Measurements from ENCODE around the gene SLC4A4.
A peak's percentile ranks its signal among the peaks of the same experiment; 100 is the strongest.

The SLC4A4 gene

DNA sequence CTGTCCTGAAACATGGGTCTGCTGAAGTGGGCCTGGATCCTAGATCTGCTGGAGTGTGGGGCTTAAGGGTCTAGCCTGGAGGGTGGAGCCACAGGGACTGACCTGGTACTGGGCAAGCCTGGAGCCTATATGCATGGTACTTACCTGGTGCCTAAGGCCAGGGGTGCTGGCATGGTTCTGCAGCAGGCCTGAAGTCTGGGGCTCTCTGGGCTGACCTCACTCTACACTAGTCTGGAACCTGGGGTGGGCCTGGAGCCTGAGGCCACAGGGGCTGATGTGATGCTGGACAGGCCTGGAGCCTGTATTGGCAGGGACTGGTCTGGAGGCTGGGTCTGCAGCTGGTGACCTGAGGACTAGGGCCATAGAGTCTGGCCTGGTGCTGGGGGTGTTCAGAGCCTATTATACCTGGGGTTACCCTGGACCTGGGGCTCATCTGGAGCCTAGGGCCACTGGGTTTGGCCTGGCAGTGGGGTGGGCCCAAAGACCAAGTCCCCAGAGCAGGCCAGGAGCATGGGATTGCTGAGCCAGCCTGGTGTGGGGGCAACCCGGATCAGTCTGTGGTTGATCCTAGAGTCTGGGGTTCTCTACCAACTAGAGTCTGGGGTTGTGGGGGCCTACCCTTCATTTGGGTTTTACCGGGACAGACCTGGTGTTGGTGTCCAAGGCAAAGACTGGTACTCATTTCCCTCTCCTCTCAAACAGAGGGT, 179.6 kb downstream of the SLC4A4 start:
- Histone ChIP-seq H3K4me3 (ENCODE audit: severe bottlenecking) (no peak overlapping the region), H3K27ac (ENCODE audit: poor library complexity, severe bottlenecking) (no peak overlapping the region), H3K27me3 (ENCODE audit: insufficient read depth, poor library complexity, severe bottlenecking) (no peaks in the 10 kb centered on the region), H3K4me1 (ENCODE audit: insufficient read depth, poor library complexity, severe bottlenecking) (no peaks in the 10 kb centered on the region), H3K36me3 (ENCODE audit: low read depth) (no peaks in the 10 kb centered on the region), H3K9me3 (ENCODE audit: severe bottlenecking) (no peaks in the 10 kb centered on the region)
- TF ChIP-seq, protein P1, sequence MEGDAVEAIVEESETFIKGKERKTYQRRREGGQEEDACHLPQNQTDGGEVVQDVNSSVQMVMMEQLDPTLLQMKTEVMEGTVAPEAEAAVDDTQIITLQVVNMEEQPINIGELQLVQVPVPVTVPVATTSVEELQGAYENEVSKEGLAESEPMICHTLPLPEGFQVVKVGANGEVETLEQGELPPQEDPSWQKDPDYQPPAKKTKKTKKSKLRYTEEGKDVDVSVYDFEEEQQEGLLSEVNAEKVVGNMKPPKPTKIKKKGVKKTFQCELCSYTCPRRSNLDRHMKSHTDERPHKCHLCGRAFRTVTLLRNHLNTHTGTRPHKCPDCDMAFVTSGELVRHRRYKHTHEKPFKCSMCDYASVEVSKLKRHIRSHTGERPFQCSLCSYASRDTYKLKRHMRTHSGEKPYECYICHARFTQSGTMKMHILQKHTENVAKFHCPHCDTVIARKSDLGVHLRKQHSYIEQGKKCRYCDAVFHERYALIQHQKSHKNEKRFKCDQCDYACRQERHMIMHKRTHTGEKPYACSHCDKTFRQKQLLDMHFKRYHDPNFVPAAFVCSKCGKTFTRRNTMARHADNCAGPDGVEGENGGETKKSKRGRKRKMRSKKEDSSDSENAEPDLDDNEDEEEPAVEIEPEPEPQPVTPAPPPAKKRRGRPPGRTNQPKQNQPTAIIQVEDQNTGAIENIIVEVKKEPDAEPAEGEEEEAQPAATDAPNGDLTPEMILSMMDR (IDR thresholded peaks at IDR 0.05; ENCODE audit: poor library complexity, severe bottlenecking), result no peak
- ATAC-seq (ENCODE audit: low read depth) (no peak), DNase-seq (ENCODE audit: low spot score) (no peak)

DNA sequence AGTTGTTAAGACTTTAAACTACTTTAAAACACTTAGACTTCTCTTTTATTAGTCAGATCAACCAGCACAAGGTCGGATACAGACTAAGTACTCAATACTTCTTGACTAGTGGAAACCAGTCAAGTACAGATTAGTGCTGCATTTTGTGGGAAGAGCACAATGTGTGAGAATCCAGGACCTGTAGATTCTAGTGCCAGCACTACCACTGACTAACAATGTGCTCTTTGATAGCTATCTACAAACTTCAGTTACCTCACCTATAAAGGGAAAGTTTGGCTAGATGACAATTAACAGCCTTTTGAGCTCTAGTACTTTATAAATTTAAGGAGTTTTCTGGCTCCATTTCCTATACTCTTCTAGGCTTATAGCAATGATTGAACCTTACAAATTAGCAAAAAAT, 181.5 kb downstream of the SLC4A4 start:
- H3K27me3 ChIP-seq (ENCODE audit: insufficient read depth, poor library complexity, severe bottlenecking), result no peaks in the 10 kb centered on the region
- ATAC-seq (ENCODE audit: low read depth), result no peak
- H3K36me3 ChIP-seq (ENCODE audit: low read depth), result no peaks in the 10 kb centered on the region
- no peak overlapping the region for H3K4me3 ChIP-seq (ENCODE audit: severe bottlenecking)
- H3K4me1 ChIP-seq (ENCODE audit: insufficient read depth, poor library complexity, severe bottlenecking), result no peaks in the 10 kb centered on the region
- no peaks in the 10 kb centered on the region for H3K9me3 ChIP-seq (ENCODE audit: severe bottlenecking)
- no peak for DNase-seq (ENCODE audit: low spot score)
- no peak overlapping the region for H3K27ac ChIP-seq (ENCODE audit: poor library complexity, severe bottlenecking)
- TF ChIP-seq, protein P1 (IDR thresholded peaks at IDR 0.05; ENCODE audit: poor library complexity, severe bottlenecking), result no peak

DNA sequence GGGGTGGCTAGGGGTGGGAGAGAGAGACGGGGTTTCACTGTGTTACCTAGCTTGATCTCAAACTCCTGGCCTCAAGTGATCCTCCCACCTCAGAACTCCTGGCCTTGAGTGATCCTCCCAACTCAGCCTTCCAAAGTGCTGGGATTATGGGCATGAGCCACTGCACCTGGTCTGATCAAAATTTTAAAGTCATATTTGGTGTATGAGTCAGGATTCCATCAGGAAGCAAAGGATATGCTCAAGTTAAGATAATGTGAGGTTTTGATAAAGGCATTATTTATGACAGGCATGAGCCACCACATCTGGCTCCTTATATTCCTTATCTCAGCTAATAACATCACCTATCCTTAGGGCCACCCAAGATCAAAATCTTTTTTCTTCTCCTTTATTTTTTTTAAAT, 182.0 kb downstream of the SLC4A4 start:
- H3K27ac ChIP-seq (ENCODE audit: poor library complexity, severe bottlenecking), result no peak overlapping the region
- no peaks in the 10 kb centered on the region for H3K36me3 ChIP-seq (ENCODE audit: low read depth)
- no peaks in the 10 kb centered on the region for H3K9me3 ChIP-seq (ENCODE audit: severe bottlenecking)
- no peaks in the 10 kb centered on the region for H3K27me3 ChIP-seq (ENCODE audit: insufficient read depth, poor library complexity, severe bottlenecking)
- DNase-seq (ENCODE audit: low spot score) (no peak), ATAC-seq (ENCODE audit: low read depth) (no peak)
- TF ChIP-seq, protein P1 (IDR thresholded peaks at IDR 0.05; ENCODE audit: poor library complexity, severe bottlenecking), result no peak
- H3K4me3 ChIP-seq (ENCODE audit: severe bottlenecking), result no peak overlapping the region
- H3K4me1 ChIP-seq (ENCODE audit: insufficient read depth, poor library complexity, severe bottlenecking), result no peaks in the 10 kb centered on the region

DNA sequence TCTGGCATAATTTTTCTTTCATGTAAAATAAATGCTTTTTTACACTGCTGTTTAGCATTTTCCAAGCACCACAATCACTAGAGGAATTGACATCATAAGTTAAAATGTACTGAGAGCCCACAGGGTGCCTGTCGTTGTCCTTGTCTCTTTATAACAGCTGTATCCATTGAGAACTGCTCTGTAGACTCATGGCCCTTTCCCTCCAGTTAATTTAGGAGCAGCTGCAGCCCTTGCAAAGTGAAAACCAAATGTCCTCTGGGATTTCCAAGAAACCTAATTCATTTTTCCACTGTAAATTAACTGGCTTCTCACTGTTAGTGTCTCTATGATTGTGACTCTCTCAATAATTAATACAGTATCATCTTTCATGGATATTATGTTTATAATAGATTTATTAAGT, 185.9 kb downstream of the SLC4A4 start:
- no peaks in the 10 kb centered on the region for H3K27me3 ChIP-seq (ENCODE audit: insufficient read depth, poor library complexity, severe bottlenecking)
- no peaks in the 10 kb centered on the region for H3K36me3 ChIP-seq (ENCODE audit: low read depth)
- H3K4me3 ChIP-seq (ENCODE audit: severe bottlenecking), result no peak overlapping the region
- no peaks in the 10 kb centered on the region for H3K9me3 ChIP-seq (ENCODE audit: severe bottlenecking)
- DNase-seq (ENCODE audit: low spot score), result no peak
- TF ChIP-seq, protein P1 (IDR thresholded peaks at IDR 0.05; ENCODE audit: poor library complexity, severe bottlenecking), result no peak
- no peak overlapping the region for H3K27ac ChIP-seq (ENCODE audit: poor library complexity, severe bottlenecking)
- H3K4me1 ChIP-seq (ENCODE audit: insufficient read depth, poor library complexity, severe bottlenecking), result no peaks in the 10 kb centered on the region
- no peak for ATAC-seq (ENCODE audit: low read depth)

DNA sequence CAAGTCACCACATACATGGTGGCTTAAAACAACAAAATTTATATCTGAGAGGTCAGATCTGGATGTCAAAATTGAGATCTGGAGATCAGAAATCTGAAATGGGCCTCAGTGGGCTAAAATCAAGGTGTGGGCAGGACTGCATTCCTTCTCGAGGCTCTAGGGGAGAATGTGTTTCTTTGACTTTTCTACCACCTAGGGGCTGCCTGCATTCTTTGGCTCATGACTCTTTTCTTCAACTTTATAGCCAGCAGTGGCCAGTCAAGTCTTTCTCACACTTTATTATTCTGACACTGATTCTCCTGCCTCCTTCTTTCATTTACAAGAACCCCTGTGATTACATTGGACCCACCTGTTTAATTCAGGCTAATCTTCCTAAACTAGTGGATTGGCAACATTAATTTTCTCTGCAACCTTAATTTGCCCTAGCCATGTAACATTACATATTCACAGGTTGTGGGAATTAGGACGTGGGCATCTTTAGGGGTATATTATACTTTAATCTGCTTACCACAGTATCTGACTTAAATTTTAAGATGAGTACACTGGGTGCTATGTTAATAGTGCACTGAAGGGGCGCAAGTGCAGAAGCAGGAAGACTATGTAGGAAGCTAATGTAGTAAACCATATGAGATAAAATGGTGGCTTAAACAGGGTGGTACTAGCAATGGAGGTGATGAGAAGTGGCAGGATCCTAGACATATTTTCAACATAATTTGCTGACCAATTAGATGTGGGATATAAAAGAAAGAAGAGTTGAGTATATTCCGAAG, 188.0 kb downstream of the SLC4A4 start:
- Histone ChIP-seq H3K27me3 (ENCODE audit: insufficient read depth, poor library complexity, severe bottlenecking) (no peaks in the 10 kb centered on the region), H3K9me3 (ENCODE audit: severe bottlenecking) (no peaks in the 10 kb centered on the region), H3K4me3 (ENCODE audit: severe bottlenecking) (no peak overlapping the region), H3K36me3 (ENCODE audit: low read depth) (no peaks in the 10 kb centered on the region), H3K27ac (ENCODE audit: poor library complexity, severe bottlenecking) (no peak overlapping the region), H3K4me1 (ENCODE audit: insufficient read depth, poor library complexity, severe bottlenecking) (no peaks in the 10 kb centered on the region)
- DNase-seq (ENCODE audit: low spot score) (no peak), ATAC-seq (ENCODE audit: low read depth) (no peak)
- TF ChIP-seq, protein P1 (IDR thresholded peaks at IDR 0.05; ENCODE audit: poor library complexity, severe bottlenecking), result peak; percentile 24
